Measurements from ENCODE around the gene SLFN13. TPM values are rescaled to one million over a fixed set of nuclear protein-coding genes. Genes with fewer than 3 reads are reported as not detected.

SLFN13 gene
- total and polyA plus RNA-seq, 4 donors, result 0.53 to 14.2 (median 2.2) TPM

GRCh38 chr17:35448899-35449227 is 297 bp upstream of the SLFN13 start:
- Histone ChIP-seq H3K4me3 (ENCODE audit: low read depth in 1 of 3, low read length in 3 of 3) (peak overlapping the region in 1 of 3 donors; percentile 61), H3K27ac (ENCODE audit: low read depth in 1 of 2, low read length in 2 of 2) (no peak overlapping the region), H3K27me3 (ENCODE audit: control insufficient read depth in 4 of 4, insufficient read depth in 4 of 4, low read length in 3 of 4) (peaks cover 0 to 23% (median 0%) of the 10 kb centered on the region in 4 donors), H3K4me1 (ENCODE audit: control insufficient read depth in 4 of 4, insufficient read depth in 4 of 4, low read length in 3 of 4) (peaks cover 0 to 7% (median 5%) of the 10 kb centered on the region in 4 donors), H3K9me3 (ENCODE audit: control insufficient read depth in 4 of 4, low read length in 3 of 4) (no peaks in the 10 kb centered on the region), H3K36me3 (ENCODE audit: control insufficient read depth in 4 of 4, insufficient read depth in 3 of 4, low read depth in 1 of 4, low read length in 3 of 4) (peaks cover 0 to 2% (median 0%) of the 10 kb centered on the region in 4 donors), H3K9ac (ENCODE audit: low read depth in 1 of 2, low read length in 2 of 2) (no peak overlapping the region)
- 21% methylated on average over 16 of the region's 16 CpGs for WGBS
- no peak for DNase-seq (ENCODE audit: low spot score)
- TF ChIP-seq EGR1 (IDR thresholded peaks at IDR 0.05; ENCODE audit: low read depth in 2 of 2) (no peak), SP1 (IDR thresholded peaks at IDR 0.05) (no peak), REST (IDR thresholded peaks at IDR 0.05) (no peak), YY1 (IDR thresholded peaks at IDR 0.05) (no peak), RAD21 (IDR thresholded peaks at IDR 0.05) (no peak), HNF4A (conservative IDR thresholded peaks at IDR 0.05) (no peak), CTCF (IDR thresholded peaks at IDR 0.05; ENCODE audit: low read depth, low read length, missing input control) (no peak), NR2F2 (IDR thresholded peaks at IDR 0.05) (no peak), RXRA (IDR thresholded peaks at IDR 0.05) (no peak), MAX (IDR thresholded peaks at IDR 0.05) (no peak), ZBTB33 (IDR thresholded peaks at IDR 0.05) (no peak), JUND (IDR thresholded peaks at IDR 0.05) (no peak), TAF1 (conservative IDR thresholded peaks at IDR 0.05) (no peak), GABPA (IDR thresholded peaks at IDR 0.05 in 1 of 2, conservative IDR thresholded peaks at IDR 0.05 in 1 of 2) (no peak), FOXA2 (IDR thresholded peaks at IDR 0.05) (no peak), HNF4G (IDR thresholded peaks at IDR 0.05) (no peak), FOXA1 (IDR thresholded peaks at IDR 0.05) (no peak), ATF3 (IDR thresholded peaks at IDR 0.05) (no peak)

All from liver (tissue), 9 donors.